H4 (cell line): Measurements from ENCODE around the gene SAT2. TPM values are rescaled to one million over a fixed set of nuclear protein-coding genes. Genes with fewer than 3 reads are reported as not detected.
"Not testable (repeated sequence)": the region's sequence is repeated elsewhere in the genome, so short reads cannot be mapped to it uniquely, and the experiment has no call there.

ENCODE experiments used
- DNase-seq: peaks from one replicate; pipeline ENCODE4 v3.0.0-alpha.2; 2015; ENCODE audit warnings: low spot score
- total RNA-seq: library from RNA; depleted of rRNA; stranded (reverse); fragments of >200 nt; shearing (Covaris generic); gene quantifications from 2 replicates; pipeline ENCODE4 v1.2.3, GENCODE V29; 2014

SAT2 gene
- total RNA-seq, 1 experiment from 2014 or later: 45.6 TPM

DNA sequence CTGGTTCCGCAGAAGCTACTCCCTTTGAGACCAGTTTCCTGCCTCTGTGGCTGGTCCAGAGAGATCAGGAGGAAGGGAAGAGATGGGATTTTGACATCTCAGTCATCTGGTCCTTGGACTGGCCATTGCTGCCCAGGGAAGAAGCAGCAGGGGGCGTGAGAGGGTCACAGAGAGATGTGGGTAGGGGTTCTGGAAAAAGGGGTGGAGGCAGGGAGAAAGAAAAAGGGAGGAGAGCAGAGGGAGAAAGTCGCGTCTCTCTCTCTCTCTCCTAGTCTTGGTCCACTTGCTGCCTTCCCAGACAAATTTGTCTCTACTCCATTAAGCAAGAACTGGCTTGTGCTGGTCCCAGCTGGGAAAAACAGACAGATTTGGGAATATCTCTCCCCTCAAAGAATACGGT, 6.8 kb upstream of the SAT2 start:
- no peak for DNase-seq

GRCh38 chr17:7633093-7633492, 5.5 kb upstream of the SAT2 start:
- no peak for DNase-seq

GRCh38 chr17:7632492-7632894, 4.9 kb upstream of the SAT2 start:
- DNase-seq: peak; percentile 24

- DNase-seq: no peak
Measured at GRCh38 chr17:7631398-7632380, 4.1 kb upstream of the SAT2 start.

GRCh38 chr17:7629939-7630571, 2.4 kb upstream of the SAT2 start, which contains the start of gene SHBG:
Gene SHBG, plus strand, starts transcription at chr17:7630135. Its CDS starts 38 bp downstream, at chr17:7630173.
- no peak for DNase-seq

GRCh38 chr17:7626956-7627249, 718 bp downstream of the SAT2 start:
- DNase-seq: no peak

DNA sequence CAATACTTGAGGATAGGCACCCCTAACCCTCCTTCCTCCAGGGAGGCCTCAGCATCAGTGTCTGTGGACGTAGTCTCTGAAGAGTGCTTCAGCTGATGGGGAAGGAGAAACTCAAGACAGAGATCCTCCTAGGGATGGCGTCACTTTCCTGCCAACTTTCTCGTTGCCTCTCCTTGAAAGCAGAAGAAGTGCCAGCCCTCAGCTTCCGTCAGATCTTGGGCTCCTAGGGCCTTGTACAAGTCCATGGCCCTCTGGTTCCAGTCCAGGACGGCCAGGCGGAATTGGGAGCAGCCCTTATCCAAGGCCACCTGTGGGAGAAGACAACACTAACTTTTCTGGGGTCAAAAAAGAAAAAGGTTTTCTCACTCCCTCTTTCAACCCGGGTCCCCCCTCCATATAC, 1.3 kb downstream of the SAT2 start:
- DNase-seq: no peak

GRCh38 chr17:7625749-7626148, 1.9 kb downstream of the SAT2 start:
- DNase-seq: not testable (repeated sequence)

DNA sequence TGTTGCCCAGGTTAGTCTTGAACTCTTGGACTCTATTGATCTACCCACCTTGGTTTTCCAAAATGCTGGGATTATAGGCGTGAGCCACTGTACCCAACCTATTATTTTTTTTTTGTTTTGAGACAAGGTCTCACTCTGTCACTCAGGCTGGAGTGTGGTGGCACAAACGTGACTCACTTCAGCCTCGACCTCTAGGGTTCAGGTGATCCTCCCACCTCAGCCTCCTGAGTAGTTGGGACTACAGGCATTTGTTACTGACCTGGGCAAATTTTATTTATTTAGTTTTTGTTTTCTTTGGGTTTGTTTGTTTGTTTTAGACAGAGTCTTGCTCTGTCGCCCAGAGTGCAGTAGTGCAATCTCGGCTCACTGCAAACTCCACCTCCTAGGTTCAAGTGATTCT, 4.0 kb downstream of the SAT2 start:
- DNase-seq: no peak

- no peak for DNase-seq
Measured at GRCh38 chr17:7620835-7621234, 6.8 kb downstream of the SAT2 start.

DNA sequence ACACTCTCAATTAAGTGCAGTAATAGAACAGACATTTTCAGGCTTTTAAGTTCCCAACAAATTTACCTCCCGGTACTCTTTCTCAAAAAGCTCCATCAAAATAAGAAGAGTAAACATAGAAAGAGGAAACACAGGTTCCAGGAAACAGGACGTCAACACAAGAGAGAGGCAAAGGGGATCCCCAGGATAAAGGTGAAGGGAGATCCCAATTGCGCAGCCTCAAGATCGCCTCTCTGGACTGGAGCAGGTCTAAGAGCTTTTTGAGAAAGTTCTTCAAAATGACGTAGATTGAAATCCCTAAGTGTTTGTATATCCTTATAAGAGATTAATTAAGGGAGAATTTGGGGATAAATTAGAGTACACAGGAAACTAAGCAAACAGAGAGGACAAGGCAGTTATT, 9.0 kb downstream of the SAT2 start:
- no peak for DNase-seq

DNA sequence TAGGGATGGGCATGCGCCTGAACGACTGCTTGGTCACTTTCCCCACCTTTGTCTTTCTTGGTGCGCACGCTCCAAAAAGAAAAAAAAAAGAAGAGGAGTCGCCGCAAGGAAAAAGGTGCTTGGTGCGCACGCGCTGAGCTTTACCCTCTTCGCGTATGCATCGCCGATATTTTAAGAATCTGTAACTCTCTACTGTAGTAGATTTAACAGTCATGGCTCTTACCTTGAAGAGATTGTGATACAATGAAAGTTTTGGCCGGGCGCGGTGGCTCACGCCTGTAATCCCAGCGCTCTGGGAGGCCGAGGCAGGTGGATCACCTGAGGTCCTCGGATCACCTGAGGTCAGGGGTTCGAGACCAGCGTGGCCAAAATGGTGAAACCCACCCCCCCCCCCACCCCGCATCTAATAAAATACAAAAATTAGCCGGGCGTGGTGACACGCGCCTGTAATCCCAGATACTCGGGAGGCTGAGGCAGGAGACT, 12.3 kb downstream of the SAT2 start:
- no peak for DNase-seq

DNA sequence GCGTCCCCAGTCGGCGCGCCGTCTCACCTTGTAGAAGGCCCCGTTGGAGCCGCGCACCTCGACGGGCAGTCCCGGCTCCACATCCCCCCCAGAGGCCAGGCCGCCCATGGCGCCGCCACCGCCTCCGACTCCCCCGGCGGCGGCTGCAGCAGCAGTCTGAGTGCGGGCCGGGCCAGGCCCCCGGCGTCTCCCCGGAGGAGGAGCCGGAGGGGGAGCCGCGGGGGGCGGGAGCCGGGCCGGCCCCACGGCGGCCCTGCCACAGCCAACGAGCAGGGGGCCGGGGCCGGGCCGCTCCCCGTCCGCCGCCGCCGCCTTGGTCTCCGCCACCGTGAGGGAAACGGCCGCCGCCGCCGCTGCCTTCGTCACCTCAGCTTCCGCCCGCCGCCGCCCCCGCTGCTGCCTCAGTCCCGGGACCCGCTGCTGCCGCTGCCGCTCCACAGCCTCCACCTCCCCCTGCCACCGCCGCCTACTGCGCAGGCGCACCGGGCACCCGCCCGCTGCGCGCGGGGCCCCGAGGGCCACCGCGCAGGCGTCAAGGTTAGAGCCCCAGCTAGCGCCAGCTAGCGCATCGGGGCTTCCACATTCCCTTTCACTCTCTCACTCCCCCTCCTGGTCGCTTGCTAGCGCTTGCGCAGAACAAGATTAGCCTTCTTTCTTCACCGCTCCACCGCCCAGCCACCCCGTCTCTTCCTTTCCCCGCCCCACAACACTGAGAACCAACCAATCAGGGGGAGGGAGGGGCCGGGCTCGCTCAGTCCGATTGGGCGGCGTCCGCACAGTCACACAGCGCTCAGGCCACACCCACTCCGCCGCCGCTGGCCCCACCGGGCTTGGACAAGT, 13.0 kb downstream of the SAT2 start, which contains the start of gene FXR2:
Gene FXR2, minus strand, starts transcription at position 473 of the 840 bp plus-strand sequence. Its CDS starts 365 bp downstream, at position 108.
- DNase-seq: peak; percentile 97

- DNase-seq: no peak
Measured at GRCh38 chr17:7613769-7614424, 13.7 kb downstream of the SAT2 start.

- no peak for DNase-seq
Measured at GRCh38 chr17:7612294-7612640, 15.4 kb downstream of the SAT2 start.

GRCh38 chr17:7611635-7612293, 15.9 kb downstream of the SAT2 start:
- no peak for DNase-seq

GRCh38 chr17:7610641-7611040, 17.0 kb downstream of the SAT2 start:
- DNase-seq: no peak

DNA sequence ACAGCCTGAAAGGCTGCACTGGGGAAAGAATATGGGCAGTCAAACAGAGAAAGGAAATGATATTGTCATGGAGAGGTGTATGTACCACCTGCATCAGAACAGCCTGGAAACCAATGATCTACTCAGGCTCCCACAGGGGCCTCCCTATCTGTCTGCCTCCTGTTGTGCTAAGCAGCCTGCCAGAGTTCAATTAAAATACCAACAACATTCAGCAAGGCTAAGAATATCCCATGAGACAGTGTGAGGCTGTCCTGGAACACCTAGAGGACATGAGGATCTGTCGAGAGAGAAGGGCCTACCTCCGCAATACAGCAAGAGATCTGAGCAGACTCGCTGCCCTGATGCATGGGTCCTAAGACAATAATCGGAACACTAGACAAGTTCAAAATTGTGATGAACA, 21.3 kb downstream of the SAT2 start:
- DNase-seq: no peak

GRCh38 chr17:7597561-7597960, 30.1 kb downstream of the SAT2 start:
- not testable (repeated sequence) for DNase-seq

DNA sequence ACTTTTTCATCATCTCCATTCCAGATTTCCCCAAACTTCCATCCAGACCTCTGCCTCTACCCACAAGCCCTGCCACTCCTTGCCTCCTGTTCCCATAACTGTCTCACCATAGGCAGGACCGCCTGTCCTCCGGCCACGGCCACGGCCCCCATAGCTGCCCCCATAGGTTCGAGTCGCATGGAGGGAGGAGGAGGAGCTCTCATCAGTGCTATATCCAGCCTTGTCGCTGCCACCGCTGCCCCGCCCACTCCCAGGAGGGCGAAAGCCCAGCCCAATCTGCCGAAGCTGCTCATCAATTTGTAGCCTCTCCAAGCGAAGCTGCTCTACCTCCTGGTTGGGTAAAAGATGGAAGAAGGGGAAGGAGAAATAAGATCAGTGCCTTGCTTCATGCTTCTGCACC, 34.3 kb downstream of the SAT2 start:
- DNase-seq: no peak

- no peak for DNase-seq
Measured at GRCh38 chr17:7592422-7593021, 35.1 kb downstream of the SAT2 start.
